Colonic mucosa (tissue), 4 donors: Measurements from ENCODE around the gene C4orf54. TPM values are rescaled to one million over a fixed set of nuclear protein-coding genes. Genes with fewer than 3 reads are reported as not detected.

Experiments used
- DNase-seq: peaks from one replicate; pipeline ENCODE4 v3.0.0-alpha.2; 2020
- H3K27ac ChIP-seq: fragments of 200-600 bp; one replicate; pipeline ENCODE4 v1.8.0; 2021
- H3K27me3 ChIP-seq: fragments of 200-600 bp; one replicate; pipeline ENCODE4 v1.8.0; 2021
- H3K36me3 ChIP-seq: fragments of 200-600 bp; one replicate; pipeline ENCODE4 v1.8.0; 2021
- H3K4me1 ChIP-seq: fragments of 200-600 bp; one replicate; pipeline ENCODE4 v1.8.0; 2021; ENCODE audit warnings: mild to moderate bottlenecking
- H3K4me3 ChIP-seq: fragments of 200-600 bp; one replicate; pipeline ENCODE4 v1.8.0; 2021
- H3K9ac ChIP-seq, 2 donors: one replicate each; pipeline ENCODE4 v1.7.0; 2013; ENCODE audit warnings: control low read depth in 2 of 2, low read depth in 2 of 2, low read length in 2 of 2
- H3K9me3 ChIP-seq: fragments of 200-600 bp; one replicate; pipeline ENCODE4 v1.8.0; 2021
- intact Hi-C: fragments of 100-400 bp; cut with DNase I; formaldehyde crosslinking; loops from one replicate; pipeline ENCODE4 v1.14.1; 2022
- total RNA-seq, 2 donors: library from RNA; stranded (reverse); fragmentation: NEBNext Ultra II Directional in 1 of 2; extraction: Animal tissue kit (Norgen Biotek cat#: 25700) in 1 of 2; gene quantifications; one replicate each; pipeline ENCODE4 v1.2.1, GENCODE V29; 2021
- TF ChIP-seq, protein P1 (sequence below): fragments of 200-600 bp; IDR thresholded peaks from one replicate; pipeline ENCODE4 v1.8.0; 2022; ENCODE audit warnings: antibody characterized with exemption, mild to moderate bottlenecking
- donor health status: healthy.
- donor health status: DM: no; HTN: no; CAD: no.
- donor health status: DM: no; HTN: no; CAD: no.

C4orf54 gene
- total RNA-seq, 2 donors from 2014 or later = 0.27 TPM; not detected in 1

DNA sequence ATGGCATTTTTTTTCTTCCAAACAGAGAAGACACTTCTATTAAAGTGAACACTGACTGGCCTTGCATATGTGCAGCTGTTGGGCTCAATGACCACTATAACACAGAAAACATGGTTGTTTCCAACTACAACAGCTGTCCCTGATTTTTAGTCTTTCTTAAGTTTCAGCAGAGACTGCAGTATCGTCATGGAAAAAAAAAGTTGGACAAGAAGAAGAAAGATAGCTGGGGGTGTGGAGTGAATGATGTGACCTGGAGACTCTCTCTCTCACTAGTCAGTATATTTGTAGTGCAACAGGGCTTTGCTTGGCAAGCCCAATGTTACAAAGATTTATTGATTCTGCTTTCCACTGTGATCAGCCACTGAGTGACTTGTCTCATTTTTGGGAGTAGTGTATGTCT is 29.5 kb upstream of the C4orf54 start:
- no peaks in the 10 kb centered on the region for H3K36me3 ChIP-seq
- intact Hi-C loops = no loop called here
- no peak overlapping the region for H3K9ac ChIP-seq
- DNase-seq = no peak
- H3K9me3 ChIP-seq = no peaks in the 10 kb centered on the region
- no peak overlapping the region for H3K27ac ChIP-seq
- H3K27me3 ChIP-seq = no peaks in the 10 kb centered on the region
- H3K4me1 ChIP-seq = no peaks in the 10 kb centered on the region
- H3K4me3 ChIP-seq = no peak overlapping the region
- TF ChIP-seq, protein P1, sequence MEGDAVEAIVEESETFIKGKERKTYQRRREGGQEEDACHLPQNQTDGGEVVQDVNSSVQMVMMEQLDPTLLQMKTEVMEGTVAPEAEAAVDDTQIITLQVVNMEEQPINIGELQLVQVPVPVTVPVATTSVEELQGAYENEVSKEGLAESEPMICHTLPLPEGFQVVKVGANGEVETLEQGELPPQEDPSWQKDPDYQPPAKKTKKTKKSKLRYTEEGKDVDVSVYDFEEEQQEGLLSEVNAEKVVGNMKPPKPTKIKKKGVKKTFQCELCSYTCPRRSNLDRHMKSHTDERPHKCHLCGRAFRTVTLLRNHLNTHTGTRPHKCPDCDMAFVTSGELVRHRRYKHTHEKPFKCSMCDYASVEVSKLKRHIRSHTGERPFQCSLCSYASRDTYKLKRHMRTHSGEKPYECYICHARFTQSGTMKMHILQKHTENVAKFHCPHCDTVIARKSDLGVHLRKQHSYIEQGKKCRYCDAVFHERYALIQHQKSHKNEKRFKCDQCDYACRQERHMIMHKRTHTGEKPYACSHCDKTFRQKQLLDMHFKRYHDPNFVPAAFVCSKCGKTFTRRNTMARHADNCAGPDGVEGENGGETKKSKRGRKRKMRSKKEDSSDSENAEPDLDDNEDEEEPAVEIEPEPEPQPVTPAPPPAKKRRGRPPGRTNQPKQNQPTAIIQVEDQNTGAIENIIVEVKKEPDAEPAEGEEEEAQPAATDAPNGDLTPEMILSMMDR = no peak

DNA sequence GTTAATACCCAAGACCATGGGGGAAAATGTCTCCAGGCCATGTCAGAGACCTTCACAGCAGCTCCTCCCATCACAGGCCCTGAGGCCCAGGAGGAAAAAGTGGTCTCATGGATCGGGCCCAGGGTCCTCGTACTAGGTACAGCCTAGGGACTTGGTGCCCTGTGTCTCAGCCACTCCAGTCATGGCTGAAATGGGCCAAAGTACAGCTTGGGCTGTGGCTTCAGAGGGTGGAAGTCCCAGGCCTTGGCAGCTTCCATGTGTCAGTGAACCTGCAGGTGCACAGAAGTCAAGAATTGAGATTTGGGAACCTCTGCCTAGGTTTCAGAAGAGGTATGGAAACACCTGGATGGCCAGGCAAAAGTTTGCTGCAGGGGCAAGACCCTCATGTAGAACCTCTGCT is 27.6 kb upstream of the C4orf54 start:
- Histone ChIP-seq H3K4me1 (no peaks in the 10 kb centered on the region), H3K27me3 (no peaks in the 10 kb centered on the region), H3K4me3 (no peak overlapping the region), H3K9me3 (no peaks in the 10 kb centered on the region), H3K36me3 (no peaks in the 10 kb centered on the region), H3K27ac (no peak overlapping the region), H3K9ac (no peak overlapping the region)
- DNase-seq = no peak
- intact Hi-C loops = no loop called here
- TF ChIP-seq, protein P1 = no peak

DNA sequence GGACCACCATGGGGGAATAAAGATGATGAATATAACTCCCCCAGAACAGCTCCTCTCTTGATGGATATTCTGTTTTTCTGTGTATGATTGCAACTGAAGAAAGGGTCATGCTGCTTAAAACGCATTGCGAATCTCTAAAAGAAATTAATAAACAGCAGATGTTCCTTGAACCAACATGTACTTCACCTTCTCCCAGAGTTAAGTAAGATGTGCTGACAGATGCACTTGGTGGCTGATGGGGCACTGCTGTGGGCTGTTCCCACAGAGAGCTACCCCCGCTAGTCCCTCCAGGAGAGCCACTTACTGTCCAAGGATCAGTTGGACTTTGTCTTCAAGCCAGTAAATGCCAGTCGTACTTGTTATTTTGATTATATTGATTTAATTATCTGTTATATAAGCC is 26.3 kb upstream of the C4orf54 start:
- Histone ChIP-seq H3K4me3 (no peak overlapping the region), H3K4me1 (no peaks in the 10 kb centered on the region), H3K9ac (no peak overlapping the region), H3K27ac (no peak overlapping the region), H3K9me3 (no peaks in the 10 kb centered on the region), H3K27me3 (no peaks in the 10 kb centered on the region), H3K36me3 (no peaks in the 10 kb centered on the region)
- intact Hi-C loops = no loop called here
- TF ChIP-seq, protein P1 = no peak
- DNase-seq = no peak

DNA sequence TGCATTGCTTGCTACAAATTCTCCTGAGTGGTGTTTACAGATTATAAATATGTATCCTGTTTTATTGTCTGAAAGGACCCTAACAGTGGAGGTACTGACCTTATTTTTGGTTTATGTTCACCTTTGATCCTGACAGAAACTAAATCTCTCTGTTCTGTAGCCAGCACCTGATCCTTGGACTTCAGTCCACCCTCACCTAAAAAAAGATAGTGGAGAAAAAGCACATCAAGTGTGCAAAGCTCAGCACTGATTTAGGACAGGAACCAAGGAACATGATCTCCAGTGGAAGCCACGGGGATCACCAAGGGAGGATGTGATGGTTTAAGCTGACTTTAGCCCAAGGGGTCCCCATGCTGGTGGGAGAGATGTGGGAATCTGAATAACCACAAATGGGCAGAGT is 22.3 kb upstream of the C4orf54 start:
- Histone ChIP-seq H3K9ac (no peak overlapping the region), H3K27ac (no peak overlapping the region), H3K4me3 (no peak overlapping the region), H3K4me1 (no peaks in the 10 kb centered on the region), H3K9me3 (no peaks in the 10 kb centered on the region), H3K27me3 (no peaks in the 10 kb centered on the region), H3K36me3 (no peaks in the 10 kb centered on the region)
- DNase-seq = no peak
- TF ChIP-seq, protein P1 = no peak
- intact Hi-C loops = no loop called here

DNA sequence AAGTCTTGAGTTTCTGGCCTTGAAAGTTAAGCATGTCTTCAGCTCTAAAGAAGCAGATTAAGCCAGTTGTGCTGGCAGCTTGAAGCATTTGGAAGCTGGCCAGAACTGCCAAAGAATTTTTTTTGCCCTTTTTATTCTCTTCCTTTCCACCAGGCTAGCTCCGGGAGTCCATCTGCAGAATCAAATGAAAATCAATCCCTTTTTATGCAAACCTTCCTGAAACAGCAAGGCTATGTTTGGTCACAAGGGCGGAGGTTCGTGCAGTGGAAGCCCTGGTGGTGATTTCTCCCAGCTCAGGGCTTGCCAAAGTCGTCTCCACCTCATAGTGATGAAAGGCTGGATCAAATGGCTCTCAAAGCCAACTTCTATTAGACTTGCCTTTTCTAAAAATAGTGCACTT is 21.6 kb upstream of the C4orf54 start:
- Histone ChIP-seq H3K27me3 (no peaks in the 10 kb centered on the region), H3K27ac (no peak overlapping the region), H3K4me3 (no peak overlapping the region), H3K4me1 (no peaks in the 10 kb centered on the region), H3K9me3 (no peaks in the 10 kb centered on the region), H3K9ac (no peak overlapping the region), H3K36me3 (no peaks in the 10 kb centered on the region)
- no peak for DNase-seq
- intact Hi-C loops = no loop called here
- TF ChIP-seq, protein P1 = no peak

DNA sequence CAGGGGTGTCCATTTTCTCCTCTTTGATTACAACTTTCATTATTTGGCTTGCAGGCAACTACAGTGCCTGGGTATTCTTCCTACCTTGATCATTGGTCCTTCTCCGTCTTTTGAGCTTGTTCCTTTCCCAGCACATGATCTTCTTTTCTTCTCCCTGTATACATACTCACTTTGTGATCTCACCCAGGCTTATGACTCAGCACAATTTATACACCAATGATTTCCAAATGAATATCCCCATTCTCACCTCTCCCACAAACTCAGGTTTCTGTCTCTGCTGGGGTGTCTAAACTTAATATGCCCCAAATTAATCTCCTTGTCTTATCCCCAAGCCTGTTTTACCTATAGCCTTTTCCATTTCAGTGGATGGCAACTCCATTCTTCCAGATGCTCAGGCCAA is 19.5 kb upstream of the C4orf54 start:
- TF ChIP-seq, protein P1 = no peak
- no peak overlapping the region for H3K27ac ChIP-seq
- no peaks in the 10 kb centered on the region for H3K27me3 ChIP-seq
- intact Hi-C loops = no loop called here
- H3K9ac ChIP-seq = no peak overlapping the region
- no peak overlapping the region for H3K4me3 ChIP-seq
- H3K4me1 ChIP-seq = no peaks in the 10 kb centered on the region
- no peaks in the 10 kb centered on the region for H3K36me3 ChIP-seq
- no peak for DNase-seq
- H3K9me3 ChIP-seq = no peaks in the 10 kb centered on the region
